HepG2 (cell line): ENCODE data around the gene BRCA1. TPM values are rescaled to one million over a fixed set of nuclear protein-coding genes. Genes with fewer than 3 reads are reported as not detected.

Experiments
- BCLAF1 ChIP-seq: fragments of 450-650 bp; IDR thresholded peaks from 2 replicates; pipeline ENCODE4 v1.6.1; 2017; ENCODE audit warnings: mild to moderate bottlenecking
- BRF2 ChIP-seq: sonication (generic); formaldehyde crosslinking; IDR thresholded peaks from 2 replicates; pipeline ENCODE4 v1.8.1; 2022; ENCODE audit warnings: mild to moderate bottlenecking, missing genetic modification reagents
- ESRRA ChIP-seq: sonication (generic); formaldehyde crosslinking; IDR thresholded peaks from 2 replicates; pipeline ENCODE4 v1.5.1; 2020; ENCODE audit warnings: mild to moderate bottlenecking, low read depth, missing genetic modification reagents
- FOXK2 ChIP-seq: fragments of 450-650 bp; IDR thresholded peaks from 2 replicates; pipeline ENCODE4 v1.6.1; 2016
- HHEX ChIP-seq: IDR thresholded peaks from 2 replicates; pipeline ENCODE4 v1.6.1; 2016; ENCODE audit warnings: control low read depth
- HNF1B ChIP-seq: sonication (generic); formaldehyde crosslinking; IDR thresholded peaks from 2 replicates; pipeline ENCODE4 v1.5.1; 2020; ENCODE audit warnings: mild to moderate bottlenecking, moderate library complexity, missing genetic modification reagents
- ISX ChIP-seq: sonication (generic); formaldehyde crosslinking; conservative IDR thresholded peaks from 2 replicates; pipeline ENCODE4 v1.5.0; 2020; ENCODE audit warnings: missing genetic modification reagents
- KLF12 ChIP-seq: sonication (generic); formaldehyde crosslinking; IDR thresholded peaks from 2 replicates; pipeline ENCODE4 v1.4.0; 2020; ENCODE audit warnings: missing genetic modification reagents, borderline replicate concordance
- MYPOP ChIP-seq: sonication (generic); formaldehyde crosslinking; IDR thresholded peaks from 2 replicates; pipeline ENCODE4 v1.8.1; 2023; ENCODE audit warnings: mild to moderate bottlenecking, moderate library complexity, missing genetic modification reagents
- NCOA1 ChIP-seq: sonication (generic); formaldehyde crosslinking; IDR thresholded peaks from 2 replicates; pipeline ENCODE4 v1.9.0; 2021; ENCODE audit warnings: missing genetic modification reagents
- NFE2L2 ChIP-seq: fragments of 150-350 bp; IDR thresholded peaks from 2 replicates; pipeline ENCODE4 v1.6.1; 2014; ENCODE audit warnings: low read length
- PHF8 ChIP-seq: sonication (generic); formaldehyde crosslinking; IDR thresholded peaks from 2 replicates; pipeline ENCODE4 v1.5.0; 2020; ENCODE audit warnings: missing genetic modification reagents
- SIX1 ChIP-seq: sonication (generic); formaldehyde crosslinking; IDR thresholded peaks from 2 replicates; pipeline ENCODE4 v1.4.0; 2020; ENCODE audit warnings: missing genetic modification reagents, borderline replicate concordance
- TOPORS ChIP-seq: sonication (generic); formaldehyde crosslinking; IDR thresholded peaks from 2 replicates; pipeline ENCODE4 v1.8.0; 2023; ENCODE audit warnings: mild to moderate bottlenecking, missing genetic modification reagents
- ZBTB20 ChIP-seq: sonication (generic); formaldehyde crosslinking; IDR thresholded peaks from 2 replicates; pipeline ENCODE4 v1.8.1; 2023; ENCODE audit warnings: missing genetic modification reagents, low read depth, mild to moderate bottlenecking, borderline replicate concordance
- ZNF234 ChIP-seq: sonication (generic); formaldehyde crosslinking; conservative IDR thresholded peaks from 2 replicates; pipeline ENCODE4 v1.5.1; 2020; ENCODE audit warnings: mild to moderate bottlenecking, missing genetic modification reagents
- ZNF44 ChIP-seq: sonication (generic); formaldehyde crosslinking; IDR thresholded peaks from 2 replicates; pipeline ENCODE4 v1.5.1; 2020; ENCODE audit warnings: mild to moderate bottlenecking, missing genetic modification reagents
- ZNF577 ChIP-seq: sonication (generic); formaldehyde crosslinking; IDR thresholded peaks from 2 replicates; pipeline ENCODE4 v1.4.0; 2020; ENCODE audit warnings: mild to moderate bottlenecking, low read depth, missing genetic modification reagents, borderline replicate concordance
- ZNF720 ChIP-seq: sonication (generic); formaldehyde crosslinking; IDR thresholded peaks from 2 replicates; pipeline ENCODE4 v1.4.0; 2020; ENCODE audit warnings: missing genetic modification reagents
- ZNF768 ChIP-seq: sonication (generic); formaldehyde crosslinking; IDR thresholded peaks from 2 replicates; pipeline ENCODE4 v1.4.0; 2020; ENCODE audit warnings: missing genetic modification reagents
- ZNF883 ChIP-seq: sonication (generic); formaldehyde crosslinking; IDR thresholded peaks from 2 replicates; pipeline ENCODE4 v1.5.1; 2020; ENCODE audit warnings: mild to moderate bottlenecking, missing genetic modification reagents; ENCODE audit errors: not compliant biosample characterization
- polyA plus RNA-seq, 8 experiments: library from polyadenylated mRNA; depleted of rRNA in 3 of 8; stranded (reverse) in 7 of 8; unstranded in 1 of 8; fragments of >200 nt; fragmentation: Illumina TruSeq in 4 of 8; extraction: Trizol in 4 of 8; gene quantifications; 2 replicates each; pipeline versions ENCODE4 v1.2.1 to v1.2.3, GENCODE V29; 2011 to 2016; ENCODE audit warnings: low read depth in 4 of 8, missing spikeins in 1 of 8, mixed read lengths in 1 of 8; ENCODE audit not compliant: insufficient read depth in 1 of 8
- total RNA-seq, 5 experiments: library from RNA; depleted of rRNA; stranded (reverse); fragments of >200 nt; fragmentation: Illumina TruSeq; extraction: Trizol; gene quantifications; 2 replicates each; pipeline ENCODE4 v1.2.3, GENCODE V29; 2016; ENCODE audit warnings: low read depth in 1 of 5

BRCA1 gene
- total and polyA plus RNA-seq, 2 of the 13 experiments (the other 11 are each of a cell fraction or from before 2014, with no cell fraction given), result 13.3 to 37.5 TPM

GRCh38 chr17:42997984-42998938, 126.9 kb downstream of the BRCA1 start, which contains the start of gene RPL27 (continued):
- TF ChIP-seq TOPORS (CRISPR knock-in tag), result peak; percentile 97; the same call in 1 of the 2 replicates
- no peak for TF ChIP-seq ZNF234
- TF ChIP-seq BRF2, result peak; percentile 96; the same call in 1 of the 2 replicates
- TF ChIP-seq ZNF577 (CRISPR knock-in tag), result no peak
- peak; percentile 70 for TF ChIP-seq ZNF768 (CRISPR knock-in tag)
- TF ChIP-seq ISX (CRISPR knock-in tag), result no peak
- no peak for TF ChIP-seq BCLAF1
- peak; percentile 92 for TF ChIP-seq HHEX
- TF ChIP-seq NFE2L2, result peak; percentile 1; the same call in 1 of the 2 replicates
- TF ChIP-seq ZNF720 (CRISPR knock-in tag), result peak; percentile 79; the same call in 1 of the 2 replicates
- TF ChIP-seq HNF1B (CRISPR knock-in tag), result peak; percentile 100
- TF ChIP-seq NCOA1 (CRISPR knock-in tag), result no peak
- peak; percentile 87; the same call in 1 of the 2 replicates for TF ChIP-seq ESRRA
- TF ChIP-seq ZNF883 (CRISPR knock-in tag), result peak; percentile 79
- peak; percentile 93 for TF ChIP-seq PHF8 (CRISPR knock-in tag)
- peak; percentile 95 for TF ChIP-seq ZBTB20 (CRISPR knock-in tag)
- TF ChIP-seq MYPOP (CRISPR knock-in tag), result peak; percentile 95
- peak; percentile 97 for TF ChIP-seq ZNF44 (CRISPR knock-in tag)
- TF ChIP-seq SIX1 (CRISPR knock-in tag), result peak; percentile 93
- peak; percentile 97 for TF ChIP-seq FOXK2
- TF ChIP-seq KLF12, result peak; percentile 100
